Neuronal stem cell (in vitro differentiated cells): ENCODE results near the gene MAGEL2.

Experiments
- DNase-seq: peaks from one replicate; pipeline ENCODE4 v3.0.0-alpha.2; 2013; ENCODE audit warnings: low spot score
- H2AFZ ChIP-seq: one replicate; pipeline ENCODE4 v1.6.1; 2013; ENCODE audit warnings: mild to moderate bottlenecking, low read length, inconsistent platforms
- H2AK5ac ChIP-seq: 2 replicates; pipeline ENCODE4 v1.6.1; 2013; ENCODE audit warnings: low read depth, mild to moderate bottlenecking, inconsistent platforms, low read length, moderate library complexity, mixed read lengths
- H2BK120ac ChIP-seq: 2 replicates; pipeline ENCODE4 v1.6.1; 2013; ENCODE audit warnings: low read depth, mild to moderate bottlenecking, inconsistent platforms, low read length, moderate library complexity, mixed read lengths
- H2BK12ac ChIP-seq: one replicate; pipeline ENCODE4 v1.6.1; 2013; ENCODE audit warnings: low read length, inconsistent platforms
- H2BK15ac ChIP-seq: 2 replicates; pipeline ENCODE4 v1.6.1; 2013; ENCODE audit warnings: mild to moderate bottlenecking, low read length, inconsistent platforms, mixed read lengths
- H2BK5ac ChIP-seq: one replicate; pipeline ENCODE4 v1.6.1; 2013; ENCODE audit warnings: inconsistent platforms, mild to moderate bottlenecking, low read length, moderate library complexity
- H3K14ac ChIP-seq: one replicate; pipeline ENCODE4 v1.6.1; 2013; ENCODE audit warnings: low read length, inconsistent platforms
- H3K18ac ChIP-seq: 2 replicates; pipeline ENCODE4 v1.6.1; 2013; ENCODE audit warnings: low read length, inconsistent platforms
- H3K23ac ChIP-seq: 2 replicates; pipeline ENCODE4 v1.6.1; 2013; ENCODE audit warnings: low read depth, mild to moderate bottlenecking, mixed read lengths, low read length, inconsistent platforms; ENCODE audit not compliant: poor library complexity
- H3K27ac ChIP-seq: replicated peaks from 3 replicates; pipeline ENCODE4 v1.5.1; 2013; ENCODE audit warnings: low read length, inconsistent platforms
- H3K27me3 ChIP-seq, 3 experiments: 2 replicates each; pipeline ENCODE4 v1.6.1; 2013; ENCODE audit warnings: low read length in 3 of 3, mild to moderate bottlenecking in 2 of 3, inconsistent platforms in 1 of 3, low read depth in 1 of 3, mixed read lengths in 1 of 3, moderate library complexity in 1 of 3; ENCODE audit not compliant: control insufficient read depth in 3 of 3, insufficient read depth in 3 of 3
- H3K36me3 ChIP-seq, 2 donors: replicated peaks in 1 of 2; 2 replicates each; pipeline ENCODE4 v1.6.1; 2013; ENCODE audit warnings: low read length in 2 of 2; ENCODE audit not compliant: control insufficient read depth in 2 of 2, insufficient read depth in 2 of 2
- H3K4ac ChIP-seq: 2 replicates; pipeline ENCODE4 v1.6.1; 2013; ENCODE audit warnings: inconsistent platforms, mild to moderate bottlenecking, low read length, moderate library complexity
- H3K4me1 ChIP-seq, 2 donors: 1 replicate in 1 of 2; 2 replicates in 1 of 2; pipeline ENCODE4 v1.6.1; 2013; ENCODE audit warnings: low read length in 2 of 2, low read depth in 1 of 2; ENCODE audit not compliant: control insufficient read depth in 2 of 2, insufficient read depth in 1 of 2
- H3K4me2 ChIP-seq: one replicate; pipeline ENCODE4 v1.6.1; 2013; ENCODE audit warnings: mild to moderate bottlenecking, low read length, inconsistent platforms; ENCODE audit not compliant: insufficient read depth, poor library complexity, severe bottlenecking
- H3K4me3 ChIP-seq, 2 donors: 2 replicates each; pipeline ENCODE4 v1.5.1; 2013; ENCODE audit warnings: low read length in 2 of 2, mild to moderate bottlenecking in 2 of 2, inconsistent platforms in 1 of 2, moderate library complexity in 1 of 2
- H3K79me1 ChIP-seq: one replicate; pipeline ENCODE4 v1.6.1; 2013; ENCODE audit warnings: low read depth, mild to moderate bottlenecking, inconsistent platforms, low read length, moderate library complexity
- H3K9ac ChIP-seq: one replicate; pipeline ENCODE4 v1.6.1; 2013; ENCODE audit warnings: mild to moderate bottlenecking, low read depth, low read length, inconsistent platforms; ENCODE audit not compliant: poor library complexity
- H3K9me3 ChIP-seq, 2 donors: replicated peaks in 1 of 2; 2 replicates each; pipeline versions ENCODE3 to v1.6.1; 2013; ENCODE audit warnings: low read length in 2 of 2, mild to moderate bottlenecking in 2 of 2, inconsistent platforms in 1 of 2, low read depth in 1 of 2, mixed read lengths in 1 of 2, moderate library complexity in 1 of 2; ENCODE audit not compliant: control insufficient read depth in 2 of 2, insufficient read depth in 1 of 2
- H4K8ac ChIP-seq: one replicate; pipeline ENCODE4 v1.6.1; 2013; ENCODE audit warnings: low read depth, mild to moderate bottlenecking, inconsistent platforms, low read length, moderate library complexity
- H4K91ac ChIP-seq: one replicate; pipeline ENCODE4 v1.6.1; 2013; ENCODE audit warnings: low read length, low read depth, mild to moderate bottlenecking, inconsistent platforms; ENCODE audit not compliant: poor library complexity
- WGBS, 2 donors: extraction: QIAGEN DNeasy Blood & Tissue Kit; methylation state at CpG; one replicate each; pipeline ENCODE4 v1.1.7; 2013; ENCODE audit warnings: missing lambda C conversion rate in 2 of 2, mixed read lengths in 1 of 2; ENCODE audit not compliant: insufficient read length in 2 of 2, insufficient replicate concordance in 1 of 2; ENCODE audit errors: extremely low coverage in 2 of 2; 5-methylcytosine and 5-hydroxymethylcytosine counted together

Gene MAGEL2

DNA sequence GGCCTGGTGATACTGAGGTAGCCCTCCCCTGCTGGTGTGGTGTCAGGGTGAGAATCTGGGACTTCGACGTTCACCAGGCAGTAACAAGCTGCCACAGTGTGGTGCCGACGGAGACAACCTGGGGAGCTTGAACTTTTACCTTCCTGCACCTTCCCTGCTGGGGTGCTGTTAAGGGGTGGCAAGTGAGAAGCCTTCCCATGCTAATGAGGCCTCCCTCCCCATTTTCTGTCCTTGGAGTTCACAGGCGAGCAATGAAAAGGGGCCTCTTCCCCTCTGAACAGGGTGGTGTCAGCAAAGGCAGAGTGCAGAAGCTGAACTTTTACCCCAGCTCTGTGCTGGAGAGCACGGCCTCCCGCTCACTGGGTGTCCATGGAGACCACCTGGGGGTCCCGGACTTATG is 13.5 kb downstream of the MAGEL2 start:
- H4K91ac ChIP-seq = no peak overlapping the region
- H3K9me3 ChIP-seq = peaks cover 0 to 5% of the 10 kb centered on the region in 2 donors
- H3K23ac ChIP-seq = peak overlapping the region; percentile 81
- no peak for DNase-seq
- H3K9ac ChIP-seq = no peak overlapping the region
- no peak overlapping the region for H3K14ac ChIP-seq
- H3K4ac ChIP-seq = no peak overlapping the region
- no peak overlapping the region for H2BK15ac ChIP-seq
- H3K79me1 ChIP-seq = no peaks in the 10 kb centered on the region
- H3K36me3 ChIP-seq = no peaks in the 10 kb centered on the region
- H4K8ac ChIP-seq = no peak overlapping the region
- H2AFZ ChIP-seq = peak overlapping the region; percentile 7
- no peak overlapping the region for H2AK5ac ChIP-seq
- H3K27me3 ChIP-seq = no peaks in the 10 kb centered on the region
- no peak overlapping the region for H3K18ac ChIP-seq
- no peak overlapping the region for H2BK5ac ChIP-seq
- H3K4me3 ChIP-seq = no peak overlapping the region
- no peaks in the 10 kb centered on the region for H3K4me1 ChIP-seq
- no peak overlapping the region for H2BK12ac ChIP-seq
- WGBS, 2 donors = no CpG with 5 or more reads among the region's 8 CpGs
- H3K4me2 ChIP-seq = no peak overlapping the region
- no peak overlapping the region for H2BK120ac ChIP-seq
- H3K27ac ChIP-seq = no peak overlapping the region

DNA sequence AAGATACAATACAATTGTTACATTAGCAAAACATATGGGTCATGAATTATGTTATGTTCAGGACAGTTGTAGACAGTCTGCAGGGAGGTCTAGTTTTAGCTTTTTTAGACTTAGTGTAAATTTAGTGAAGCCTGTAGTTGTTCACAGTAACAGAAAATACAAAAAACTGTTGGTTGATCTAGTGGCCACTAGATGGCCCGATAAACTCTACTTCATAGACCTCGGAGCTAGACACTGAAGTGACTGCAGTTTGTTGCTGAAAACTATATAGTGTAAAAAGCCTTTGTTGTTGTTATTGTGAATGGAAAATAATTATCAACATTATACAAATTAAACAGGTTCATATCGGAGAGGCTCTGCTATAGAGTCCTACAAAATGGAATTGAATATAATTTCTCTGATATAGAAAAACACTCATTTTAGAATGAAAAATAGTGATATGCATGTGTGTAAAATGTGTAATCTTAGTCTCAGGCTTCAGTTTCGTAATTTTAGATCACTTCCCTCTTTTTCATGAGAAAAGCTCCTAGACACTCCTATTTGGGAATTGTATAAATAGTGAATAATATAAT is 18.3 kb downstream of the MAGEL2 start:
- H3K4me3 ChIP-seq = no peak overlapping the region

DNA sequence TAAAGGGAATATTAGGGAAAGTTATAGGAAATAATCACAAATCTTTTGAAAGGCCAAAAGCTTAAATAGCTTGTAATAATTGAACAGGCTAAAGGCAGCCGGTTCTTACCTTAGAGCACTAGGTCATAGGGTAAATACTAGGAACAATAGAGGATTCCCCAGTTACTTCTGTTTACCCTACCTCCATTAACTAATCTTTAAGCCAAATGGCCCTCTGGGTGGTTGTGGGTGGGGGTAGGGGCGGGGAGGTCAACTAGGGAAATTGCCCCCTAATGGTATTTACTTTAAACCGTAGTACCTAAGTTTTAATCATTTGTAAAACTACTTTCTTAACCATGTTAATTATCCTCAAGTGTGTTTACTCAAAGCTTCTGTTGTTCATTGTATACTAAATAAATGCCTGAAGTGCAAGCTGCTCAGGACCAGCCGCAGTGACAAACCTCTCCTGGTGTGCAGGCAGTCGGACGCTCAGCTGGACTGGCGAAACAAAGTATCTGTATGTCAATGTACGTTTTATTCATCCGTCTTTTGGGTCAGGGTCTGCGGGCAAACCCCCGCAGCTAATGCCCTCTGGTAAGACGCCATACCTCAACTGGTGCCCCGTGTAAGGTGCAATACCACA is 18.9 kb downstream of the MAGEL2 start:
- no peak overlapping the region for H3K9ac ChIP-seq
- no peak for DNase-seq
- no peak overlapping the region for H2BK15ac ChIP-seq
- H3K27me3 ChIP-seq = no peaks in the 10 kb centered on the region
- no peak overlapping the region for H3K23ac ChIP-seq
- H4K8ac ChIP-seq = no peak overlapping the region
- no peak overlapping the region for H3K4me3 ChIP-seq
- no CpG with 5 or more reads among the region's 13 CpGs for WGBS, 2 donors
- H2BK12ac ChIP-seq = no peak overlapping the region
- H2AFZ ChIP-seq = no peak overlapping the region
- no peaks in the 10 kb centered on the region for H3K9me3 ChIP-seq
- no peaks in the 10 kb centered on the region for H3K4me1 ChIP-seq
- no peak overlapping the region for H2BK120ac ChIP-seq
- H3K36me3 ChIP-seq = no peaks in the 10 kb centered on the region
- no peak overlapping the region for H2BK5ac ChIP-seq
- H3K4ac ChIP-seq = no peak overlapping the region
- H3K27ac ChIP-seq = no peak overlapping the region
- H2AK5ac ChIP-seq = no peak overlapping the region
- no peak overlapping the region for H3K14ac ChIP-seq
- H3K4me2 ChIP-seq = peak overlapping the region; percentile 24
- no peaks in the 10 kb centered on the region for H3K79me1 ChIP-seq
- no peak overlapping the region for H4K91ac ChIP-seq
- H3K18ac ChIP-seq = no peak overlapping the region

More for the DNA sequence above, 18.3 kb downstream of the MAGEL2 start:
- Histone ChIP-seq H3K23ac (no peak overlapping the region), H3K4me1 (no peaks in the 10 kb centered on the region), H3K79me1 (no peaks in the 10 kb centered on the region), H4K91ac (no peak overlapping the region), H3K27me3 (no peaks in the 10 kb centered on the region), H2BK120ac (no peak overlapping the region), H3K9me3 (peaks cover 0 to 4% of the 10 kb centered on the region in 2 donors), H2BK15ac (no peak overlapping the region), H2AFZ (no peak overlapping the region), H3K4ac (no peak overlapping the region), H3K18ac (no peak overlapping the region), H3K14ac (no peak overlapping the region), H2BK5ac (no peak overlapping the region), H3K27ac (no peak overlapping the region), H4K8ac (no peak overlapping the region), H3K9ac (no peak overlapping the region), H3K4me2 (peak overlapping the region; percentile 24), H2BK12ac (no peak overlapping the region), H2AK5ac (no peak overlapping the region), H3K36me3 (no peaks in the 10 kb centered on the region)
- no peak for DNase-seq
- WGBS, 2 donors = no CpG with 5 or more reads among the region's 4 CpGs

DNA sequence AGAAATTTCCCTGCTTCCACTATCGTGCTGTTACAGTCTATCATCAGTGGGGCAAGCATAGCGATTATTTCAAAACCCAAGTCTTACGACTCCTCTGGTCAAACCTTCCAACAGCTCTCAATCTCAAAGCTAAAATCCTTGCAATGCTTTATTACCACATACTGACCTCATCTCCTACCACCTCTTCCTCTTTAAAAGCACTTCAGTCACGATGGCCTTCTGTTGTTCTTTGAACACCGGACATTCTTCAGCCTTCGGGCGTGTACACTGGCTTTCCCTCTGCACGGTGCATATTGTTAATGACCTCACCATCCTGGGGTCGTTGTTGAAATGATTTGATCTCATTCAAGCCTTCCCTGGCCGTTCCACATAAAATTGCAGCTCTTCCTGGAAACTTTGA is 31.1 kb downstream of the MAGEL2 start:
- peaks cover 0 to 11% of the 10 kb centered on the region in 2 donors for H3K9me3 ChIP-seq
- peak overlapping the region; percentile 16 for H2AFZ ChIP-seq
- no peak overlapping the region for H2BK5ac ChIP-seq
- H3K23ac ChIP-seq = no peak overlapping the region
- no peak overlapping the region for H3K4ac ChIP-seq
- H3K4me2 ChIP-seq = no peak overlapping the region
- DNase-seq = no peak
- no peaks in the 10 kb centered on the region for H3K79me1 ChIP-seq
- H2BK12ac ChIP-seq = no peak overlapping the region
- no peak overlapping the region for H2BK120ac ChIP-seq
- peaks cover 0 to 8% of the 10 kb centered on the region in 2 donors for H3K4me1 ChIP-seq
- no peak overlapping the region for H4K91ac ChIP-seq
- WGBS, 2 donors = no CpG with 5 or more reads among the region's 10 CpGs
- no peak overlapping the region for H3K9ac ChIP-seq
- no peaks in the 10 kb centered on the region for H3K36me3 ChIP-seq
- H3K4me3 ChIP-seq = no peak overlapping the region
- no peak overlapping the region for H3K14ac ChIP-seq
- H3K18ac ChIP-seq = no peak overlapping the region
- H4K8ac ChIP-seq = no peak overlapping the region
- H3K27ac ChIP-seq = no peak overlapping the region
- no peak overlapping the region for H2BK15ac ChIP-seq
- H3K27me3 ChIP-seq = no peaks in the 10 kb centered on the region
- no peak overlapping the region for H2AK5ac ChIP-seq
